HG03432 (cell line): ENCODE measurements around the gene PKMYT1.

Source experiments
- ATAC-seq: cut with Tn5 transposase; IDR thresholded peaks from one replicate; pipeline ENCODE4 v1.9.1; 2021; ENCODE audit warnings: mild to moderate bottlenecking, moderate library complexity; ENCODE audit not compliant: unreplicated experiment

Gene PKMYT1

DNA sequence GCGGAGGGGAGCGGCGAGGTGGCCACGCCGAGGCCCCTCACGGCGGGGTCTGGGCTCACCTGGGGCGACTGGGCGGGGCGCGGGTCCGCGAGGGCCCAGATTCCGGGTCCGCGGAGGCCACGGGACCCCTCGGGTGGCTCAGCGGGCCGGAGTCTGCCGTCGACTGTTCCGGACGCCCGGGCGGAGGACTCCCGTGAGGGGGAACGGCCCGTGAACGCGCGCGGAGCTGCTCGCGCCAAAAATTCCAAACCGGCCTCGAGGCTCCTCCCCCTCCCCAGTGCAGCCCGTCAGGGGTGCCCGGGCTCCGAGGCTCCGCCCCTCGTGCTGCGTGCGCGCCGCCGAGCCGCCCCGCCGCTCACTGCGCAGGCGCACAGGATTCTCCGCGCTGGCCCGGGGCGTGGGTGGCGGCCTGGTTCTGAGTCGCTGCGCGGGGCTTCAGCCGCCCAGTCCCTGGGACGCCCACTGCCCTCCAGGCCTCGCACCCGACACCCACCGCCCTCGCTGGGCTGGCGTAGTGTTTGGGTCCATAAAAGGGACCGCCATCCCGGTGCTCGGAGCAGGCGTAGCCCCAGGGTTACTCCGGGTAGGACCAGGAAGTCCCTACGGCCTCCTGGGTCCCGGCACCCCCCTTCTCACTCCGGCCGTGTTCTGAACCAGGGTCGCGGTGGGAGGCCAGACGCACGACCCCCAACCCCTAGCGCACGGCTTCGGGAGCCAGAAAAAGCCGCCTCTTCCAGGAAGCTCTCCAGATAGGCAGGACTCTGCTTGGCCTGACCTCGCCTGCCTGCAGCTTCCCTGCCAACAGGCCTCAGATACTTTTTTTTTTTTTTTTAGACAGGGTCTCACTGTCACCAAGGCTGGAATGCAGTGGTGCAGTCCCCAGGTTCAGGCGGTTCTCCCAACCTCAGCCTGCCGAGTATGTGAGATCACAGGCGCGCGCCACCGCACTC is at the start of gene PKMYT1:
PKMYT1 (minus strand) TSS at position 220 of the 950 bp plus-strand sequence. CDS start 789 bp downstream, outside the sequence.
- peak; percentile 74 for ATAC-seq

DNA sequence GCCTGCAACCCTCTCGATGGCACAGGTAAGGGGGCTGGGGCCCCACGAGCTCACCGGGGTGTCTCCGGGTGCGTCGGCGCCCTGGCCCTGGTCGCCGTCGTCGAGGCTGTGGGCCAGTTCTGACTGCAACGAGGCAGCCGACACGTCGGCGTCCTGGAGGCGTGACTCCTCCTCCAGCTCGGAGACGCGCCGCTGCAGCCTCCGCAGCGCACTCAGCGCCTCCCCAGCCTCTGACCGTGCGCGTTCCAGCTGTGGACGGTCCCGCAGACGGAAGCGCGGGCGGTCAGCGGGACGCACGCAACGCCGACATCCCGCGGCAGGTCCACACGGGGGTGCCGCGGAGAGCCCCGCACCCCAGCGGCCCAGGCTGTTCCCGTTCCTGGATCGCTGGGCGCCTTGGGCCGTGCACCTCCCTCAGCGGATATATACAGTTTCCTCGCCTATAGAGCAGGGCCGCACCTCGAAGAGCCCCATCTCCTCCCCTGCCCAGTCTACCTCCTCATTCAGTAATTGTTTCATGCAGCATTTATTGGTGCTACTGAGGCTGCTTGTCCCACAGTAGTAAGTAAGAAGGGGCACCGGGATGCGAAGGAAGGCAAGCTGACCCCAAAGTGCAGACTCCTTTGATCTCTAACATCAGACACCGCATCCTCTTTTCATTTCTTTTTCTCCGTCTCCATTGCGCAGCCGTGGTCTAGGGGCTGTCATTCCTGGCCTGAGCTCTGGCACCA is 49.4 kb upstream of the PKMYT1 start:
- ATAC-seq: no peak

DNA sequence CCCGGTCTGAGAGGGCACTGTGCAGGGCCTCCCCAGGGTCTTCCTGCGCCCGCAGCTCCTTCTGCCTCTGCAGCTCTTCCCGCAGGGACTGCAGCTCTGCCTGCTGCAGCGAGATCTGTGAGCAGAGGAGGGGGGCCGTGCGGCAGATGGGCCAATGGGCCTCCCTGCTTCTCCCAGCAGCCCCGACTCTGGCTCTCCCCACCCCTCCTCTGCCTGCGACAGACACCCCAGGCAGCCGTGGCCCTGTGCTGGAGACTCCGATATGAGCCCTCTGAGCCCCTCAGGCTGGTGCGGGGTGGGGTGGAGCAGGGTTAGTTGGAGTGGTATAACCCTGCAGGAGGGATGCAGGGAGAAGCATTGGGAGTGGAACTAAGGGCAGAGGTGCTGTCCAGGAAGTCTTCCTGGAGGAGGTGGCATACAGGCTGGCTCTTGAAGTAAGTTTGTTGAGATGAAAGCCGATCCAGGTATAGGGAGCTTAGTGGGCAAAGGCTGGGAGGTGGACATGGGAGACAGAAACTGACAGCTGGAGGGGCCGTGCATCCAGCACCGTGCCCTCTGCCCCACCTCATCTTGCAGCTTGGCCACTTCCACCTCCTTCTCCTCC is 48.6 kb upstream of the PKMYT1 start:
- ATAC-seq: no peak

DNA sequence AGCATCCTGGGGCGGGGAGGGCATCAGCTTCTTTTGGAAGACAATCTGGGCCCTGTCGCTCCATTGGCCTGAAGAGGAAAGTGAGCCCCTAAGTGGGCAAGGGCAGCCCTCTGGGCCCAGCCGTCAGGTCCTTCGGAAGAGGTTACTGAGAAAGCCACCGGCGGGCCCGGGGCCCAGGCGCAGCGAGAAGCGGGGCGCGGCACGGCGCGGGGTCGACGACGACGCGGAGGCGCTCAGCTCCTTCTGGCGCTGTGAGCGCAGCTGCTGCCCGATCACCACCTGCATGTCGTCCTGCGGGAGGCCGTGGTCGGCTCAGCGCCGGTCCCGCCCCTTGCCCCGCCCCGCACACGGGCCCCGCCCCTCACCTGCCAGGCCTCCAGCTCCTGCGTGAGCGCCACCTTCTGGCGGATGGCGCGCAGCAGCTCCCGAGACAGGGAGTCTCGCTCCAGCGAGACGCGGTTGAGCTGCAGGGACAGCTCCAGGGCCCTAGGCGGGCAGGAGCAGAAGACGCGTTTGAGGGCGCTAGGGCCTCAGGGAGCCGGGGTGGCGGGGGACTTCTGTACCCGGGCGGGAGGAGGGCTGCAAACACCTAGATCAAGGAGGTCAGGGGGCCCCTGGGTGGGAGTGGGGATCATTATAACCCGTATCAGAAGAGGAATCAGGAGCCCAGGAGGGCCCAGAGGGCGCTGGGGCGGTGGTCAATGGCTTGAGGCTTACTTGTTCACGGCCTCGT is 47.9 kb upstream of the PKMYT1 start:
- peak; percentile 27 for ATAC-seq

DNA sequence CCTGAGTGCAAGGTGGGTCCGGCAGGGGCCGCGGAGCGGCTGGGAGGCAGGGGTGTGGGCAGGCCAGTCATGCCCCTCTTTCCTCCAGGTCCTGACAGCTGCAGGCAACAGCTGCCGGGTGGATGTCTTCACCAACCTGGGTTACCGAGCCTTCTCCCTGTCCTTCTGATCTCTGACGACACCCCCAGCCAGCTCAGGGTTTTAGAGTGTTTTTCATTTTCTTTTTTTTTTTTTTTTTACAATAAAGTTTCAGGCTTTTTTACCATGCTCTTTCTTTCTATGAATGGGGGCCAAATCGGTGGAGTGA is 47.2 kb upstream of the PKMYT1 start:
- no peak for ATAC-seq

DNA sequence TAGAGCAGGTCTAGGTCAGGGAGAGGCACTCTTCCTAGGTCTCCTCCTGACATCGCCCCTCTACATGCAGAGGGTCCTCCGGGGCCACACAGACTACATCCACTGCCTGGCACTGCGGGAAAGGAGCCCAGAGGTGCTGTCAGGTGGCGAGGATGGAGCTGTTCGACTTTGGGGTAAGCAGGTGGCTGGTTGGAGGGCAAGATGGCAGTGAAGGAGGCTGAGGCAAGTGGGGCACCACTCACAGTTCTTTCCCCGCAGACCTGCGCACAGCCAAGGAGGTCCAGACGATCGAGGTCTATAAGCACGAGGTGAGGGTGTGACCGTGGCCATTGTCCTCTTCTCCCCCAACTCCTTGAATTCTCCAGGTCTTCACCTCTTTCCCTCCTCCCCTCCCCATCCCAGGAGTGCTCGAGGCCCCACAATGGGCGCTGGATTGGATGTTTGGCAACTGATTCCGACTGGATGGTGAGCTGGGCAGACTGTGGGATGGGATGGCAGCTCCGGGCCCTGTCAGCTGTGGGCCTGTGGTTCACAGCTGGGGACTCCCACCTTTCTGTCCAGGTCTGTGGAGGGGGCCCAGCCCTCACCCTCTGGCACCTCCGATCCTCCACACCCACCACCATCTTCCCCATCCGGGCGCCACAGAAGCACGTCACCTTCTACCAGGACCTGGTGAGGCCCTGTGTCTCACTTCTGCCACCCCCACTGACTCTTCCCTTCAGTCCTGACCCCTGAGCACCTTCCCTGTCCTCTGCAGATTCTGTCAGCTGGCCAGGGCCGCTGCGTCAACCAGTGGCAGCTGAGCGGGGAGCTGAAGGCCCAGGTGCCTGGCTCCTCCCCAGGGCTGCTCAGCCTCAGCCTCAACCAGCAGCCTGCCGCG is 46.6 kb upstream of the PKMYT1 start:
- no peak for ATAC-seq

DNA sequence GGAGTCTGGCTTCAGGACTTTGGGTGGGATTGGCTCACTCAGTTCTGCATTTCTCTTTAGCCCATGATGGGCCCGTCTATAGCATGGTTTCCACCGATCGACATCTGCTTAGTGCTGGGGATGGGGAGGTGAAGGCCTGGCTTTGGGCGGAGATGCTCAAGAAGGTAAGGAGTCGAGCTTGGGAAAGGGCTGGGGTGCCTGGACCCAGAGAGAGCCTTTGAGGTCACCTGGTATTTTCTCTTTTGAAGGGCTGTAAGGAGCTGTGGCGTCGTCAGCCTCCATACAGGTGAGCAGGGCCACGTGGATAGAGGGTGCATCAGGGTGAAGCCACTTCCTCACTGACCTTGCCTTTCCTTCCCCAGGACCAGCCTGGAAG is 45.7 kb upstream of the PKMYT1 start:
- no peak for ATAC-seq

DNA sequence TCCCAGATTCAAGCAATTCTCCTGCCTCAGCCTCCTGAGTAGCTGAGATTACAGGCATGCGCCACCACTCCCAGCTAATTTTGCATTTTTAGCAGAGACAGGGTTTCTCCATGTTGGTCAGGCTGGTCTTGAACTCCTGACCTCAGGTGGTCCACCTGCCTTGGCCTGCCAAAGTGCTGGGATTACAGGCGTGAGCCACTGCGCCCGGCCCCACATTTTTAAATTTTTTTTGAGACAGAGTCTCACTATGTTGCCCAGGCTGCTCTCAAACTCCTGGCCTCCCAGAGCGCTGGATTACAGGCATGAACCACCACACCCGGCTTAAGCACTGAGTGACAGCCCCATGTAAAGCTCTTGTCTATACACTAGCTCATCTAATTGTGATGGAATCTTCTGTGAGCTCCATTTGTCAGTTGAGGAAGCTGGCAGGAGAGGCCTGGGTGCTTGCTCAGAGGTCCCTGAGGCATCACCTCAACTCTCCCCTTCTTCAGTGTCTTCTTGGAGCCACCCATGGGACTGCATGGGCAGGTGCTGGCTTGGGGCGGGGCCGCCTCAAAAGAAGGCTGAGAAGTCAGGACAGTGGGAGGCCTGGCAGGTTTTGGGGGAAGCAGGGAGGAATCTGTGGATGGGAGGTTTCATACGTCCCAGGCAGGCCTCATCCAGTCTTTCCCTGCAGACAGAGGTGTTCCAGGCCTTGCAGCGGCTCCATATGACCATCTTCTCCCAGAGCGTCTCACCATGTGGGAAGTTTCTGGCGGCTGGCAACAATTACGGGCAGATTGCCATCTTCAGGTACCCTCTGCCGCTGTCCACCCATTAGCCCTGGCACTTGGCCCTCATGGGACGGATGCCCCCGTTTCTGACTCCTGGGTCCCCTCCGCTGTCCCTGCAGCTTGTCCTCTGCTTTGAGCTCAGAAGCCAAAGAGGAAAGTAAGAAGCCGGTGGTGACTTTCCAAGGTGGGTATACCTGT is 45.1 kb upstream of the PKMYT1 start:
- ATAC-seq: no peak

DNA sequence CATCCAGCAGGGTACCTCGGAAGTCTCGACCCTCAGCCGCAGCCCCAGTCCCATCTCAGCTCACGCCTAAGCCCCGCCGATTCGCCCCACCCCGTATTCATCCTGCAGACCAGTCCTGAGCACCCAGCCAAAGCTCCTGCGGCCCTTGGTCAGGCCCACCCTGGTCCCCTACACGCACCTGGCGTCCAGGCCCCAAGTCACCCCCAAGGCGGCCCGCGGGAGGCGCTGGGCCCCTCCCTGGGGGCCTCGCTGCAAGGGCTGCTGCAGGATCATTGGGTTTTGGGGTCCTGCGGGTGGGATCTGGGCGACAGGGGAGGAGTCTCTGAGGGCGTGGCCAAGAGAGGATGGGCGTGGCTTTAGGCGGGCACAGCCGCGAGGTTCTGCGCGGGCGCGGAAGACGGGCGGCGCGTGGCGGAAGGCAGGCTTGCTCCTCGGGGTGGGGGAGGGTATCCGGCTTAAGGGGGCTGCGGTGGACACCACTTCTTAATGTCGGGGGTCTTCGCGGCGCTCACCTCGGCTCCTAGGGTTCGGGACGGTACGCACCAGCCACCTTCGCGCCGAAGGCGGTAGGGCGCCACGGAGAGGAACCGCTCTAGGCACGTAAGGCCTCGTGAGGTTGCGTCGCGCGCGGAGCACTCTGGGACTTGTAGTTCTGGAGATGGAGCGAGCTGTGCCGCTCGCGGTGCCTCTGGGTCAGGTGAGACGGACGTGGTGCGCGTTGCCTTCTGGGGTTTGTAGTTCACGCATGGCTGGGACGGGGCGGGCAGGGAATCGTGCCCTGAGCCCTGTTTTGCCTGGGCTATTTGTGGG is 43.6 kb upstream of the PKMYT1 start, which contains the start of the genes HCFC1R1 and THOC6:
HCFC1R1 (minus strand) TSS at position 274 of the 810 bp plus-strand sequence; CDS start at position 273, 1 bp downstream.
THOC6 (plus strand) TSS at position 367 of the 810 bp plus-strand sequence; CDS start at position 659, 292 bp downstream.
- ATAC-seq: peak; percentile 75

DNA sequence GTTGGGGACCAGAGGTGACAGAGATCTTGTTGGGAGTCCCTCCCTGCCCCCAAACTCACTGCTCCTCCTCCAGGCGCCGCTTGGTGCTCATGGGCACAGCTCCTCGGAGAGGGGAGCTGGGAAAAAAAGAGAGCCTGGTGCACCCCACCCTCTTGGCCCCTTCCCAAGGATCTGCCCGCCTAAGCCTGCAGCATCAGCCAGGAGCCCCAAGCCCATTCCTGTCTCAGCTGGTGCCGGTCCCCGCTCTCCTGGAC is 43.1 kb upstream of the PKMYT1 start:
- no peak for ATAC-seq

DNA sequence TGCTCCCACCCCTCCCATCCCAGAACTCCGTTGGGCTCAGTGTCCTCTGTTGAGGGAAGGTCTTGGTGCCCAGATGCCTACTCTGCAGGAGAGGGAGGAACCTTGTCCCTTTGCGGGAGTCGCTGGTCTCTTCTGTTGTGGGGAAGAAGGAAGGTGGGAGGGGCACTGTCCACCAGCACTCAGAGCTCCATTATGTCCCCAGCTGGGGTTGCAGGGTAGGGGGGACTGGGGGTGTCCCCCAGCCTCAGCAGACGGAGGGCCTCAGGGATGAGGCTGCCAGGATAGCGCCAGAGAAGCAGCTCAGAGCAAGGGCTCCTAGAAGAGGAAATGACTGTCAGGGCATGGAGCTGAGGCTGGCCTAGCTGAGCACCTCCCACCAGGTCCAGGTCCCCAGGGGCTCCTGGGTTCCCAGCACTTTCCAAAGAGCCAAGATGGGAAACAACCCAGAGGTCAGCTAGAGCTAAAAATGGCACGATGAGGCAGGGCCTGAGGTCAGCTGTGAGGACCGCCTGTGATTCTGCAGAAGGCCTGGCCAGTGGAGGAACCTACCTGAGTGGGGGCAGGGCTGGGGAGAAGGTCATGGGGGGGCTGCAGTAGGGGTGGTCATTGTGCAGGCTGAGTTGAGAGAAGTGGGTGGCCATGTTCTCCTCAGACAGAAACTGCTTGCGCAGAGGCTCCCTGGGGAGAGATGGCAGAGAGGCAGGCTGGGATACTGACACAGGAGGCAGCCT is 42.6 kb upstream of the PKMYT1 start:
- ATAC-seq: no peak

DNA sequence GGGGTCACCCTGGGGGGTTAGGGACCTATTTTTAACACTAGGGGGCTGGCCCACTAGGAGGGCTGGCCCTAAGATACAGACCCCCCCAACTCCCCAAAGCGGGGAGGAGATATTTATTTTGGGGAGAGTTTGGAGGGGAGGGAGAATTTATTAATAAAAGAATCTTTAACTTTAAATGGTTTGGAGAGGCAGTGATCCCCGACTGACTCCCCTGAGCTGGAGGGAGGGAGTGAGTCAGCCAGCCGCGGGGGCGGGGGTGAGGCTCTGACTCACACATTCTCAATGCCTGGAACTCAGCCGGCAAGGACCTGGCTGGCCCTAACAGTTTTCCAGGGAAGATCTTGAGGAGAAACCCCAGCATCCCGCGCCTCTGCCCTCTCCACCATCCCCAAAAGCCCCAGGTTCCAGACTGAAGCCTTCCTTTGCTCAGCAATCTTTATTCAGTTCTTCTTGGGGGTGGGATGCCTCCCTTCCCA is 42.0 kb upstream of the PKMYT1 start:
- ATAC-seq: no peak

DNA sequence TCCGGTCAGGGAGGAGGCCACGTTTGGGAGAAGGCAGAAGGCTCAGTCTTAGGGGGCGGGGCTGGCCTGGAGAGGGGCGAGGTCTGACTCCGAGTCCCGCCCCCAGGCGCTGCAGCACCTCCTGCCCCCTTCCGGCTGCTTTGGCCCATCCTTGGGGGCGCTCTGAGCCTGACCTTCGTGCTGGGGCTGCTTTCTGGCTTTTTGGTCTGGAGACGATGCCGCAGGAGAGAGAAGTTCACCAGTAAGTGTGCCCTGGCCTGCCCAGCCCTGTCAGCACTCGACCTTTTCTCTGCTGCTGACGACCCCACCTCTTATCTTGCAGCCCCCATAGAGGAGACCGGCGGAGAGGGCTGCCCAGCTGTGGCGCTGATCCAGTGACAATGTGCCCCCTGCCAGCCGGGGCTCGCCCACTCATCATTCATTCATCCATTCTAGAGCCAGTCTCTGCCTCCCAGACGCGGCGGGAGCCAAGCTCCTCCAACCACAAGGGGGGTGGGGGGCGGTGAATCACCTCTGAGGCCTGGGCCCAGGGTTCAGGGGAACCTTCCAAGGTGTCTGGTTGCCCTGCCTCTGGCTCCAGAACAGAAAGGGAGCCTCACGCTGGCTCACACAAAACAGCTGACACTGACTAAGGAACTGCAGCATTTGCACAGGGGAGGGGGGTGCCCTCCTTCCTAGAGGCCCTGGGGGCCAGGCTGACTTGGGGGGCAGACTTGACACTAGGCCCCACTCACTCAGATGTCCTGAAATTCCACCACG is 41.4 kb upstream of the PKMYT1 start:
- peak; percentile 30 for ATAC-seq

DNA sequence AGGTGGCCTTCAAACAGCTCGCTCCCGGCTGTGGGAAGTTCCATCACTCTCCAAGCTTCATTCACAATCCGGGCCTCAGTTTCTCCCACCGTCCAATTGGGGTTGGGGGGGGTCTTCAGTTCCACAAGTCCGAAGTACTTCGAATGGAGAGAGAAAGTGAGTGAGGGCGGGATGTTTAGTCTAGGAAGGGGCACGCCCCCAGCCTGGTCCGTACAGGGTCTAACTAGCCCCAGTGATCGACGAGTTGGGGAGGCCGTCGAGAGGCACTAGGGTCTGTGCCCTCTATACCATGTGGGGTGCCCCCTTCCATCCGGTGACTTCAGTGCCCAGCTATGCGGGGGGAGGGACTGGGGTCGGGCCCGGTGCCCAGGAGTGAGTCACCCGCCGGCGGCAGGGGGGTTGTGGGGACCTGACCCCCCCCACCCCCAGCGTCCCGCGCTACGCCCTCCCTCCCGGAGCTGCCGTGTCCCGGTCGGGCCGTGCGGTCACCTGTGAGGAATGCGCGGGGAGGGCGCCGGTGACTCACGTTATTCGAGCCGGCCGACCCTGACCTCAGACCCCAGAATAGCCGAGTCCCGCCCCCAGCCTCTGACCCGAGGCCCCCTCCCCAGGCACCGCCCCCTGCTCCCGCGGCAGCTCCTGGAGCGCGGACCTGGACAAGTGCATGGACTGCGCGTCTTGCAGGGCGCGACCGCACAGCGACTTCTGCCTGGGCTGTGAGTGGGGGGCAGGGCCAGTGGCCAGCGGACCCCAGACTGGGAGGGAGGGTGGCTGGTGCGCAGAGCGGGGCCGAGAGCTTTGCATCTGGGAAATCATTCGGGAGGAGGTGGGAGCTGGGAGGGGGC is 40.6 kb upstream of the PKMYT1 start:
- no peak for ATAC-seq

DNA sequence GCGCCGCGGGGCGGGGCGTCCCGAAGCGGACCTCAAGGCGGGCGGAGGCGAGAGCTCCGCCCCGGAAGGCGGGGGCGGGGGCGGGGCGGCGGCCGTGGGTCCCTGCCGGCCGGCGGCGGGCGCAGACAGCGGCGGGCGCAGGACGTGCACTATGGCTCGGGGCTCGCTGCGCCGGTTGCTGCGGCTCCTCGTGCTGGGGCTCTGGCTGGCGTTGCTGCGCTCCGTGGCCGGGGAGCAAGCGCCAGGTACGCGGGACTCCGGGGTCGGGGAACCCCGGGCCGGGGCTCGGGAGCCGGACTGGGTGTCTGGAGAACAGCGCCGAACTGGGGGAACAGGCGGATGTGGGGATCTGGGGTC is 40.0 kb upstream of the PKMYT1 start, which contains the start of gene TNFRSF12A:
TNFRSF12A (plus strand) TSS at position 122 of the 357 bp plus-strand sequence; CDS start at position 152, 30 bp downstream.
- no peak for ATAC-seq
